GM10847 (cell line): ENCODE measurements around the gene DCAF16.

Experiments
- POLR2A ChIP-seq: IDR thresholded peaks from 2 replicates; pipeline ENCODE4 v1.6.1; 2011; ENCODE audit not compliant: insufficient read length; ENCODE audit errors: extremely low read depth

The DCAF16 gene

DNA sequence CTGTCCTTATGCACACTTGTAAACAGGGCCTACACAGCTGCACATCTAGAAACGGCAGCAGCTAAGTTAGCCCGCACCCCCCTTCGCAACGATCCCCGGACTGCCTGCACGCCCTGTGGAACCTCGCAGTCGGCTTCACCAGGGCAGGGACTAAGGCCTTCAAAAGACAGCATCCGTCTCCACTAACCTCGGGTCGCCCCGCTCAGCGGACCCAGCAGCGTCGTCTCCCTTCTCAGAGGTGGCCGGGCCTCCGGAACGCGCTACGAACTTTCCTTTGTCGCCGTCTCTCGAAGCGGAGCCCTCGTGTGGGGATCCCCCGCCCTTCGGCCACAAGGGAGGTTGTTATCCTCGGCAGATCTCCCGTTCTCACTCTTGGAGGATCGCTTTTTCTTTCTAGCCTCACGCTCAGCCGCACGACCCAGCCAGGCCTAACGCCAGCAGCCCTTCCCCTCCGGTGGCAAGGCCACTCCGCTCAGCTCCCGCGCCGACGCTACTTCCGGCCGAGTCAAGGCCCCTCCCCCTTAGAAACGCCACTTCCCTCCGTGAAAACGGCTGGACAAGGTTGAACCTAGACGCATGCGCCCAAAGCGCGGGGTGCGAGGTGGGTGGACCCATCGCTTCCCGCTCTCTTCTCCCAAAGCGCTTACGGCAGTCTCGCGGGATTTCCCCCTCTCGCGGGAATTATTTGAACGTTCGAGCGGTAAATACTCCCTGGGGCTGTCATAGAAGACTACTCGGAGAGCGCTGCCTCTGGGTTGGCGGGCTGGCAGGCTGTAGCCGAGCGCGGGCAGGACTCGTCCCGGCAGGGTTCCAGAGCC is at the start of gene DCAF16, which contains the start of gene NCAPG:
TSS of gene DCAF16 (minus strand) at position 498 of the 818 bp plus-strand sequence. CDS start 6,616 bp downstream, outside the sequence.
TSS of gene NCAPG (plus strand) at position 720 of the 818 bp plus-strand sequence. CDS start 99 bp downstream, outside the sequence.
- peak; percentile 87 for TF ChIP-seq POLR2A

DNA sequence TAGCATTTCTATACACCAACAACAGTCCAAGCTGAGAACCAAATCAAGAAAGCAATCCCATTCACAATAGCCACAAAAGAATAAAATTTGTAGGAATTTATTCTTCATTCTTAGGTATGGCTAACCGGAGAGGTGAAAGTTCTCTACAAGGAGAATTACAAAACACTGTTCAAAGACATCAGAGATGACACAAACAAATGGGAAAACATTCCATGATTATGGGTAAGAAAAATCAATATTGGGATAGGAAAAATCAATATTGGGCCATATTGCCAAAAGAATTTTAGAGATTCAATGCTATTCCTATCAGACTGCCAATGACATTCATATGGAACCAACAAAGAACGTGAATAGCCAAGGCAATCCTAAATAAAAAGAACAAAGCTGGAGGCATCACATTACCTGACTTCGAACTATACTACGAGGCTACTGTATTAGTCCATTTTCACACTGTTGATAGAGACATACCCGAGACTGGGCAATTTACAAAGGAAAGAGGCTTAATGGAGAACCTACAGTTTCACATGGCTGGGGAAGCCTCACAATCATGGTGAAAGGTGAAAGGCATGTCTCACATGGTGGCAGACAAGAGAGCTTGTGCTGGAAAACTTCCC is 49.3 kb upstream of the DCAF16 start:
- no peak for TF ChIP-seq POLR2A

DNA sequence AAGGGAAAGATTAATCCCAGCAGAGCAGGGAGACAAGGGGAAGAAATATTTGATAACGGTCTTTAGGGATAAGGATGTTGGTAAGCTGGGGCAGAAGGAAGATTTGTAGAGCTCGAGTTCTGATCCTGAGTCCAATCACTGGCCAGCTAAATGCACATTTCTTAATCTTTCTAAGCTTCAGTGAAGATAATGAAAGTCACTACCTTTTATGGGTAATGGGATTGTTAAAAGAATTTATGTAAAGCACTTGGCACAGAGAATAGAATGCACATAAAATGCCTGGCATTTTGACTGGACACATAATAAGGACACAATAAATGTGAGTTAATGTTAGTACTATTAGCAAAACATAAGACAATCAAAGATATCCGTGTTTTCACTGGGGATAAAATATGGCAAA is 43.5 kb upstream of the DCAF16 start:
- TF ChIP-seq POLR2A = no peak

DNA sequence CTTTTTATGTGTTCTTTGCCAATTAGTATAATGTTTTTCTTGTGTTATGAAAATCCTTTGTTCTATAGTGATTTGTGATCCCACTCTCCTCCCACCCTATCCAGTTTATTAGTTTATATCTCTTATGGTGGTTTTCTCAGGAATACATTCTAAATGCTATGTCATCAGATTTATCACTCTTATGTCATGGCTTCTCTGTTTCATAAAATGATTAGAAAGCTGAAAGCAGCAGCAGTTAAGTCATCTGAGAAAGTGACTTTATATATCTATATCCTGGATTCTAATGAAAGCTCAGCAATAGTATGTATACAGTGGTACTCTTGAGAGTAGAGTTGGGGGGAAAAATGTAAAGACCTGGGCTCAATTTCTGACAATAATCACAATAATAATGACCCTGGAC is 41.4 kb upstream of the DCAF16 start:
- TF ChIP-seq POLR2A = no peak

DNA sequence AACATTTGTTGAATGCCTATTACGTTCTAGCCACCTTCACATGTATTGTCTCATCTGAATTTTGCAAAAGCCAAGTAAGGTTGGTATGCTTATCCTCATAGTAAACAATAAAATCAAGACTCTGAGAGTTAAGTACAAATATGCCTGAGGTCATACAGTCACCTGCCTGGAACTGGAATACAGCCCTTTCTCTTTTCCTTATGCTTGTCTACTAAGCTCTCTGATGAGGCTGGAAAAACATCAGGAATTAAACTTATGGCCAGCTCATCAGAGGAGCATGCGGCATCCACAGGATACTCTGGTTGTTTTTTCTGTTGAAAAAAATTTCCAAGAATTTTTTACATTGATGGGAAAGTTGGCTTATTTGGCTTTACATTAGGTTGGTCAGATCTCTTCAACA is 35.7 kb upstream of the DCAF16 start:
- no peak for TF ChIP-seq POLR2A

DNA sequence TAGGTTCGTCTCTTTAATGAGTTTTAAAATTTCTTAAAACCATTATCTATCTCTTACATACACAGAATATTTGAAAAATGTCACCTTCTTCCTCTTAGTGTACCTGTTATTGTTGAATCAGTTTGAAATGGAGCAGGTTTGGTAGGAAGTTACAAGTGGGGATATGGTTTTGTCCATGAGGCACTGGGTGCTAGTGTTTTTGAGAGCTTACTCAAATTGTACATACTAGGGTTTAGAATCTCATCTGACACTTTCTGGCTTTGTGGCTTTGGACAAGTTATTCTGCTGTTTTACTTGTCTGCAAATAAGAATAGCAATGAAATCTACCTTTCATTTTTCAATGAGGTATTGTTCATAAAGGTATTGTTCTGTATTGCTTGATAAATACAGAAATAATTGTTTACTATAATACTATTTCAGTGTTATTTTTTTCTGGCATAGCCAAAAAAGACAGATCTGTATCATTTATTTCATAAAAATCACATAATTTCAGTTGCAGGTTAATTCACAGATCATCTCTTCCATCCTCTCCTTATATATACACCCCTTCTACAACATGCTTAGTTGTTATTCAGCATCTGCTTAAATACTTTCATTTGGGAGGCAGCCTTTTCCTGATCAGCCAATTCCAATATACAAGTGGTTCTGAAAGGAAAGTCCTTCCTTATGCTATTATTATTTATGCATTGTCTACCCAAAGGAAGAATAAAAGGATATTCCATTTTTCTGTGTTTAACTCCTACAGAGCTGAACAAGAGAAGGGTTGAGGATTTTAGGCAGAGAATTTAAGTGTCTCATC is 13.5 kb upstream of the DCAF16 start:
- TF ChIP-seq POLR2A = no peak

DNA sequence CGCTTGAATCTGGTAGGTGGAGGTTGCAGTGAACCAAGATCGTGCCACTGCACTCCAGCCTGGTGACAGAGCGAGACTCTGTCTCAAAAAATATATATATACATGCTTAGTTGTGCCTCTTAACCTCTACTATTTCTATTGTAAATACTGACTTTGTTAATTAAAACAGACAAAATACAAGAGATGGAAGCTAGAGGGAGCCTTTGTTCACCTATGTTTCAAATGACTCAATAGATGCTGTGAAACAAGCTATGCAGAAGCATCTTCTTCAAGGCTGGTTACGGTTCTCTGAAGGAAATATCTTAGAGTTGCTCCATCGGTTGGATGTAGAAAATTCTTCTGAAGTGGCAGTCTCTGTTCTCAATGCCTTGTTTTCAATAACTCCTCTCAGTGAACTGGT is 6.5 kb upstream of the DCAF16 start:
- no peak for TF ChIP-seq POLR2A

DNA sequence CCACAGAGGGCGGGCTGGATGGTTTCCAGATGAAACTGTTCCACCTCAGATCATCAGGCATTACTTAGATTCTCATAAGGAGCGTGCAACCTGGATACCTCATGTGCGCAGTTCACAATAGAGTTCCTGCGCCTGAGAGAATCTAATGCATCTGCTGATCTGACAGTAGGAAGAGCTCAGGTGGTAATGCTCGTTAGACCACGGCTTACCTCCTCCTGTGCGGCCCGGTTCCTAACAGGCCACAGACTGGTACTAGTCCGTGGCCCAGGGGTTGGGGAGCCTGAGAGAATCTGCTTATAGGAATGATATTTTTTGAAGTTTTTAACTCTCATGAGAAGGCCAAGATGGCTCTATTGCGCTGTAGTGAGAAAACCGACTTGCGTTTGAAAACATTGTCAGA is 5.6 kb upstream of the DCAF16 start:
- no peak for TF ChIP-seq POLR2A

DNA sequence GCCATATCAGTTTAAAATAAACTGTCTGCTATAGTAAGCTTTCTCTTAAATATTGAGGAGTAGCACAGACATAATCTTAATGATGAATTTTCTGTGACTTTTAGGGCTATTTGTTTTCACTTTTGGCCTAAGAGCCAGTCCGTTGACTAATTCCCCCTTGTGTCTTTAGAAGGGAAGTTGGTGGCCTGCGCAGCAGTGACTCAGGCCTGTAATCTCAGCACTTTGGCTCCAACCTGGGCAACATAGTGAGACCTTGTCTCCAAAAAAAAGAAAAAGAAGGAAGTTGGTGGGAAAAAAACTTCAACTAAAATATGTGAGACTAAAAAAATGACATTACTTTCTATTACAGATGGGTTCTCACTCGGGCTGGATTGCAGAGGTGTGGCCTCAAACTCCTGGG is 3.6 kb upstream of the DCAF16 start:
- TF ChIP-seq POLR2A = no peak

DNA sequence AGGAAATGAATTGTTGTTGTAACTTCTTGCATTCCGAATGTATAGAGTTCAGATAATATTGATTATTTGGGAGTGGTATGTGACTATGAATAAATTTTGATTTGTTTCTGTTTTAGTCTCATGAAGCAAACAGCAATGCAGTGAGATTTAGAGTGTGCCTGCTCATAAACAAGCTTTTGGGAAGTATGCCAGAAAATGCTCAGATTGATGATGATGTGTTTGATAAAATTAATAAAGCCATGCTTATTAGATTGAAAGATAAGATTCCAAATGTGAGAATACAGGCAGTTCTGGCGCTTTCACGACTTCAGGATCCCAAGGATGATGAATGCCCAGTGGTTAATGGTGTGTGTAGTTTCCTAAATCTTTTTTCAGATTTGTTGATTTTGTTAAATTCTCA is 2.2 kb upstream of the DCAF16 start:
- no peak for TF ChIP-seq POLR2A

DNA sequence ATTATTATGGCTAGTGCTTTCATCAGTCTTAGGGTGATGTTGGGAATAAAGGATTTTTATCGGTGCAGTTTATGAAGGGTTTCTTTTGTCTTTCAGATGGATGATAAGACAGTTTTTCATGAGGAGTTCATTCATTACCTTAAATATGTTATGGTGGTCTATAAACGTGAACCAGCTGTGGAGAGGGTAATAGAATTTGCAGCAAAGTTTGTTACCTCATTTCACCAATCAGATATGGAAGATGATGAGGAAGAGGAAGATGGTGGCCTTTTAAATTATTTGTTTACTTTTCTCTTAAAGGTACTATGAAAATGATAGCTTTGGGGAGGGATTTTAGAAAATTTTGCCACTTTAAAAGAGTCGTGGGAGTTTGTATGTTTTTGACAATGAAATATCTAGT is 1.6 kb upstream of the DCAF16 start:
- no peak for TF ChIP-seq POLR2A

DNA sequence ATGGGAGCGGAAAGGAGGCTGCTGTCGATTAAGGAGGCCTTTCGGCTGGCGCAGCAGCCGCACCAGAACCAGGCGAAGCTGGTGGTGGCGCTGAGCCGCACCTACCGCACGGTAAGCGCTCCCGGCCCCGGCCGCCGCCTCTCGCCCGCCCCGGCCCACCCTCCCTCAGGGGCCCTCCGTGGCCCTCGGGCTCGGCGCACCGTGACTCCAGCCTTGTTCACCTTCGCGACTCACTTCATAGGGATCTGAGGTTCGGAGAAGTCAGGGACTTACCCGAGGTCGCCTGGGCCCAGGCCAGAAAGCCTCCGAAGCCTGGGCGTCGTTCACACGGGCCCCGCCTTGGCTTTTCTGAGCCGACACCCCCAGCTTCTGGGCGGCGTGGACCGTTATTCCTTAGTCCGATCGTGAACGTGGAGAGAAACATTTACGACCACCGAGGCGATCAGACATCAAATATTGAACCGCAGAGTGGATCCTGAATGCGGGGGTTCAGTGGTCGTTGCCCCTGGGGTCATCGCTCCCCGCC is 584 bp upstream of the DCAF16 start:
- no peak for TF ChIP-seq POLR2A

DNA sequence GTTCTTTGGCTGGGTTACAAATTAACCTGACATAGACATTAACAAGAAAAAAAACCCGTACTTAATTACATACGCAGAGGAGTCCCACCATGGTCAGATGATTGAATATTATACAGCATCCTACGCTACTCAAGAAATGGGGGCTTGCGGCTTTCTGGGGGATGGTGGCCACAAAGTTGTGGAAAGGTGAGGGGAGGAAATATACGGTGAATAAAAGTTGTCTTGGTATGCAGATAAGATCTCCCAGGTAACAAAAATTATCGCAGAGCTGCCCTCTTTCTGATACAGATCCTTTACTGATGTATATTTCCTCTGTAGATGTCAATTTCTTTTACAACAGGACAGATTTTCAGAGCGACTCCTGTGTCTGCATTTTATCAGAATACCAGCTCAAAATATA is 890 bp downstream of the DCAF16 start:
- TF ChIP-seq POLR2A = no peak

DNA sequence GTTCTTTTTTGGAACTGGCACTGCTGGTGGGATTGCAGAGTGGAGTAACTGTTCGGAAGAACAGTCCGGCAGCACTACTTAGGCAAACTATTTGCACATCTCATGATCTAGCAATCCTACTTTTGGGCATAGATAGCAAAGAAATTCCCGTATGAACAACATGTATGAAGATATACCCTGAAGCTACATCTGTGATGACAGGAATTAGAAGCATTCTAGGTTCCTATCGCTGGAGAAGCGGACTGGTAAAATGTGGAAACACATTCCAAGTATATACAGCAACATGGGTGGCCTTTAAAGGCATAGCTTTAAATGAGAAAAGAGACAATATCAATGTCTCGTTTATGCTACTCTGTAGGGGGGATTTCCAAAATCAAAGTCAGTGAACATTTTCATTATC is 3.1 kb downstream of the DCAF16 start:
- TF ChIP-seq POLR2A = no peak

DNA sequence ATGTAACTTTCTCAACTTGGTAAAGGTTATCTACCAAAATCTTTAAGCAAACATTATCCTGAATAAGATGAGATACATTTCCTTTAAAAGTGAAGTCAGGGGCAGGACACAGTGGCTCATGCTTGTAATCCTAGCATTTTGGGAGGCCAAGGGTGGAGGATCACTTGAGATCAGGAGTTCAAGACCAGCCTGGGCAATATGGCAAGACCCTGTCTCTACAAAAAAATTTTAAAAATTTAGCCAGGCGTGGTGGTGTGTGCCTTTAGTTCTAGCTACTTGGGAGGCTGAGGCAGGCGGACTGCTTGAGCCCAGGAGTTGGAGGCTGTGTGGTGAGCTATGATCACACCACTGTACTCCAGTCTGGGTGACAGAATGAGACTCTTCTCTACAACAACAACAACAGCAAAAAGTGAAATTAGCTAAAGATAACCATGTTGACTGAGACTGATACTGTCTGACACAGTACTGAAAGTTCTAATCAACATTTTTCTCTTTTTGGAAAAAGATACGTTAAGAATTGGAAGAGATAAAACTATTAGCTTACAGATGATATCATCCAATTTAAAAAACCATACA is 4.9 kb downstream of the DCAF16 start:
- no peak for TF ChIP-seq POLR2A
